Thyroid gland (tissue), 4 donors: ENCODE data around the gene NUBPL.
"Not testable (repeated sequence)": the region's sequence is repeated elsewhere in the genome, so short reads cannot be mapped to it uniquely, and the experiment has no call there.

Experiments
- POLR2A ChIP-seq, 2 donors: fragments of 450-650 bp; IDR thresholded peaks; one replicate each; pipeline ENCODE4 v1.6.1; 2017; ENCODE audit warnings: antibody characterized with exemption in 2 of 2, mild to moderate bottlenecking in 2 of 2, moderate library complexity in 1 of 2
- TF ChIP-seq, protein P1 (sequence below), 6 experiments: fragments of 200-600 bp in 3 of 6; fragments of 450-650 bp in 3 of 6; sonication (generic) in 3 of 6; IDR thresholded peaks; one replicate each; pipeline ENCODE4 v1.5.1; 2016 to 2019; ENCODE audit warnings: antibody characterized with exemption in 6 of 6, mild to moderate bottlenecking in 2 of 6, inconsistent platforms in 1 of 6, moderate library complexity in 1 of 6

DNA sequence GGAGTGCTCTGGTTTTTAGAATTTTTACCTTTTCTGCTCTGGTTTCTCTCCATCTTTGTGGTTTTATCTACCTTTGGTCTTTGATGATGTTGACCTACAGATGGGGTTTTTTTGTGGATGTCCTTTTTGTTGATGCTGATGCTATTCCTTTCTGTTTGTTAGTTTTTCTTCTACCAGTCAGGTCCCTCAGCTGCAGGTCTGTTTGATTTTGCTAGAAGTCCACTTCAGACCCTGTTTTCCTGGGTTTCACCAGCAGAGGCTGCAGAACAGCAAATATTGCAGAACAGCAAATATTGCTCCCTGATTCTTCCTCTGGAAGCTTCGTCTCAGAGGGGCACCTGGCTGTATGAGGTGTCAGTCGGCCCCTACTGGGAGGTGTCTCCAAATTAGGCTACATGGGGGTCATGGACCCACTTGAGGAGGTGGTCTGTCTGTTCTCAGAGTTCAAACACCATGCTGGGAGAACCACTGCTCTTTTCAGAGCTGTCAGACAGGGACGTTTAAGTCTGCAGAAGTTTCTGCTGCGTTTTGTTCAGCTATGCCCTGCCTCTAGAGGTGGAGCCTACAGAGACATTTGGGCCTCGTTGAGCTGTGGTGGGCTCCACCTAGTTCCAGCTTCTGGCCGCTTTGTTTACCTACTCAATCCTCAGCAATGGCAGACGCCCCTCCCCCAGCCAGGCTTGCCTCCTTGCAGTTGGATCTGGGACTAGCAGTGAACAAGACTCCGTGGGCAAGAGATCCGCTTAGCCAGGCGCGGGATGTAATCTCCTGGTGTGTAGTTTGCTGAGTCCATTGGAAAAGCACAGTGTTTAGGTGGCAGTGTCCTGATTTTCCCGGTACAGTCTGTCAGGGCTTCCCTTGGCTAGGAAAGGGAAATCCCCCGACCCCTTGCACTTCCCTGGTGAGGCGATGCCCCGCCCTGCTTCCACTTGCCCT, 250.8 kb downstream of the NUBPL start:
- TF ChIP-seq POLR2A (IDR thresholded peaks at IDR 0.05): not testable (repeated sequence)
- TF ChIP-seq, protein P1, sequence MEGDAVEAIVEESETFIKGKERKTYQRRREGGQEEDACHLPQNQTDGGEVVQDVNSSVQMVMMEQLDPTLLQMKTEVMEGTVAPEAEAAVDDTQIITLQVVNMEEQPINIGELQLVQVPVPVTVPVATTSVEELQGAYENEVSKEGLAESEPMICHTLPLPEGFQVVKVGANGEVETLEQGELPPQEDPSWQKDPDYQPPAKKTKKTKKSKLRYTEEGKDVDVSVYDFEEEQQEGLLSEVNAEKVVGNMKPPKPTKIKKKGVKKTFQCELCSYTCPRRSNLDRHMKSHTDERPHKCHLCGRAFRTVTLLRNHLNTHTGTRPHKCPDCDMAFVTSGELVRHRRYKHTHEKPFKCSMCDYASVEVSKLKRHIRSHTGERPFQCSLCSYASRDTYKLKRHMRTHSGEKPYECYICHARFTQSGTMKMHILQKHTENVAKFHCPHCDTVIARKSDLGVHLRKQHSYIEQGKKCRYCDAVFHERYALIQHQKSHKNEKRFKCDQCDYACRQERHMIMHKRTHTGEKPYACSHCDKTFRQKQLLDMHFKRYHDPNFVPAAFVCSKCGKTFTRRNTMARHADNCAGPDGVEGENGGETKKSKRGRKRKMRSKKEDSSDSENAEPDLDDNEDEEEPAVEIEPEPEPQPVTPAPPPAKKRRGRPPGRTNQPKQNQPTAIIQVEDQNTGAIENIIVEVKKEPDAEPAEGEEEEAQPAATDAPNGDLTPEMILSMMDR (IDR thresholded peaks at IDR 0.05): not testable (repeated sequence)
